OCI-LY1 (cell line): ENCODE measurements around the gene ADAM8.

Source experiments
- EZH2 ChIP-seq: fragments of 200-600 bp; sonication (generic), shearing (Covaris generic); IDR thresholded peaks from 2 replicates; pipeline ENCODE4 v1.8.0; 2017; ENCODE audit warnings: borderline replicate concordance, mixed run types, mild to moderate bottlenecking, antibody characterized with exemption, low read length, moderate library complexity, mixed read lengths
- TF ChIP-seq, protein P1 (sequence below): fragments of 200-600 bp; sonication (generic), shearing (Covaris generic); IDR thresholded peaks from 2 replicates; pipeline ENCODE4 v1.5.1; 2017; ENCODE audit warnings: mild to moderate bottlenecking, antibody characterized with exemption, low read length, moderate library complexity, mixed read lengths

DNA sequence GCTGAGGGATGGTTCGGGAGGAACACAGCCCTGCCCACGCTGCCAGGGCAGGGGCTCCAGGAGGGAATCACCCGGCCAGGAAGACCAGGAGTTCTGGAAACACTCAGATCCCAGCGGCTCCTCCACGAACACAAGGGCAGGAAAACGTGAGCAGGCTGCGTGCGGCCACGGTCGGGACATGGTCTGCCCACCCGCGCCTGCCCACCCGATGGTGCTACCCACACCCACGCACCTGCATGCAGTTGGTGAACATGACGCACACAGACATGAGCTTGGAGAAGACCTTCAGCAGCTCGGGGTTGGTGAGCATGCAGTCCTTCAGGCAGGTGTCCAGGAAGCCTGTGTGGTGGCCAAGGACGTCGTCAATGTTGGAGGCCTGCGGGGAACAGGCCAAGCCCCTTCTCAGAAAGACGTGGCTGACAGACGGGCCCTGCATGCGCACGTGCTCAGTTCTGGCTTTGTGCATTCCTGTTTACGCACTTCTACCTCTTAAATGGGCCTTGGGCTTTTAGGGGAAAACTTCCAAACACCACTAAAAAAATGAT lies 6.2 kb upstream of the ADAM8 start:
- TF ChIP-seq, protein P1, sequence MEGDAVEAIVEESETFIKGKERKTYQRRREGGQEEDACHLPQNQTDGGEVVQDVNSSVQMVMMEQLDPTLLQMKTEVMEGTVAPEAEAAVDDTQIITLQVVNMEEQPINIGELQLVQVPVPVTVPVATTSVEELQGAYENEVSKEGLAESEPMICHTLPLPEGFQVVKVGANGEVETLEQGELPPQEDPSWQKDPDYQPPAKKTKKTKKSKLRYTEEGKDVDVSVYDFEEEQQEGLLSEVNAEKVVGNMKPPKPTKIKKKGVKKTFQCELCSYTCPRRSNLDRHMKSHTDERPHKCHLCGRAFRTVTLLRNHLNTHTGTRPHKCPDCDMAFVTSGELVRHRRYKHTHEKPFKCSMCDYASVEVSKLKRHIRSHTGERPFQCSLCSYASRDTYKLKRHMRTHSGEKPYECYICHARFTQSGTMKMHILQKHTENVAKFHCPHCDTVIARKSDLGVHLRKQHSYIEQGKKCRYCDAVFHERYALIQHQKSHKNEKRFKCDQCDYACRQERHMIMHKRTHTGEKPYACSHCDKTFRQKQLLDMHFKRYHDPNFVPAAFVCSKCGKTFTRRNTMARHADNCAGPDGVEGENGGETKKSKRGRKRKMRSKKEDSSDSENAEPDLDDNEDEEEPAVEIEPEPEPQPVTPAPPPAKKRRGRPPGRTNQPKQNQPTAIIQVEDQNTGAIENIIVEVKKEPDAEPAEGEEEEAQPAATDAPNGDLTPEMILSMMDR, result no peak
- no peak for TF ChIP-seq EZH2
